HG03442 (cell line): ENCODE results near the gene KYAT1.
A peak's percentile ranks its signal among the peaks of the same experiment; 100 is the strongest.

Experiments used
- ATAC-seq: cut with Tn5 transposase; IDR thresholded peaks from one replicate; pipeline ENCODE4 v1.9.1; 2021; ENCODE audit warnings: mild to moderate bottlenecking, moderate library complexity; ENCODE audit not compliant: unreplicated experiment

Gene KYAT1

GRCh38 chr9:128909859-128910258 is 28.1 kb upstream of the KYAT1 start:
- no peak for ATAC-seq

- ATAC-seq, result no peak
Observed at GRCh38 chr9:128908372-128908771, 26.6 kb upstream of the KYAT1 start.

GRCh38 chr9:128906741-128907140 is 25.0 kb upstream of the KYAT1 start:
- ATAC-seq, result no peak

GRCh38 chr9:128905964-128906363 is 24.2 kb upstream of the KYAT1 start:
- ATAC-seq, result no peak

GRCh38 chr9:128903871-128904620 is 22.3 kb upstream of the KYAT1 start:
- ATAC-seq, result no peak

- ATAC-seq, result no peak
Observed at GRCh38 chr9:128903079-128903461, 21.3 kb upstream of the KYAT1 start.

GRCh38 chr9:128902351-128903078 is 20.8 kb upstream of the KYAT1 start:
- peak; percentile 81 for ATAC-seq

- no peak for ATAC-seq
Observed at GRCh38 chr9:128901822-128902221, 20.1 kb upstream of the KYAT1 start.

GRCh38 chr9:128901379-128901778 is 19.6 kb upstream of the KYAT1 start:
- no peak for ATAC-seq

- ATAC-seq, result no peak
Observed at GRCh38 chr9:128899566-128900322, 18.0 kb upstream of the KYAT1 start.

- ATAC-seq, result no peak
Observed at GRCh38 chr9:128898845-128899565, 17.3 kb upstream of the KYAT1 start.

GRCh38 chr9:128898382-128898781 is 16.6 kb upstream of the KYAT1 start:
- ATAC-seq, result no peak

- no peak for ATAC-seq
Observed at GRCh38 chr9:128895556-128895955, 13.8 kb upstream of the KYAT1 start.

- no peak for ATAC-seq
Observed at GRCh38 chr9:128894764-128895163, 13.0 kb upstream of the KYAT1 start.

- ATAC-seq, result no peak
Observed at GRCh38 chr9:128893354-128893753, 11.6 kb upstream of the KYAT1 start.

GRCh38 chr9:128892221-128892921 is 10.6 kb upstream of the KYAT1 start:
- no peak for ATAC-seq

GRCh38 chr9:128891321-128892220 is 9.8 kb upstream of the KYAT1 start:
- no peak for ATAC-seq

GRCh38 chr9:128887914-128888350 is 6.2 kb upstream of the KYAT1 start:
- ATAC-seq, result no peak

GRCh38 chr9:128887049-128887448 is 5.3 kb upstream of the KYAT1 start:
- no peak for ATAC-seq
